GM20431 (cell line): ENCODE measurements around the gene MTA1.

Experiments
- in situ Hi-C: fragments of 300-500 bp; cut with MseI, MboI; formaldehyde crosslinking; loops from one replicate; pipeline ENCODE4 v1.15.0; 2020; ENCODE audit warnings: low sequenced_read_pairs; ENCODE audit not compliant: unreplicated experiment

The MTA1 gene

DNA sequence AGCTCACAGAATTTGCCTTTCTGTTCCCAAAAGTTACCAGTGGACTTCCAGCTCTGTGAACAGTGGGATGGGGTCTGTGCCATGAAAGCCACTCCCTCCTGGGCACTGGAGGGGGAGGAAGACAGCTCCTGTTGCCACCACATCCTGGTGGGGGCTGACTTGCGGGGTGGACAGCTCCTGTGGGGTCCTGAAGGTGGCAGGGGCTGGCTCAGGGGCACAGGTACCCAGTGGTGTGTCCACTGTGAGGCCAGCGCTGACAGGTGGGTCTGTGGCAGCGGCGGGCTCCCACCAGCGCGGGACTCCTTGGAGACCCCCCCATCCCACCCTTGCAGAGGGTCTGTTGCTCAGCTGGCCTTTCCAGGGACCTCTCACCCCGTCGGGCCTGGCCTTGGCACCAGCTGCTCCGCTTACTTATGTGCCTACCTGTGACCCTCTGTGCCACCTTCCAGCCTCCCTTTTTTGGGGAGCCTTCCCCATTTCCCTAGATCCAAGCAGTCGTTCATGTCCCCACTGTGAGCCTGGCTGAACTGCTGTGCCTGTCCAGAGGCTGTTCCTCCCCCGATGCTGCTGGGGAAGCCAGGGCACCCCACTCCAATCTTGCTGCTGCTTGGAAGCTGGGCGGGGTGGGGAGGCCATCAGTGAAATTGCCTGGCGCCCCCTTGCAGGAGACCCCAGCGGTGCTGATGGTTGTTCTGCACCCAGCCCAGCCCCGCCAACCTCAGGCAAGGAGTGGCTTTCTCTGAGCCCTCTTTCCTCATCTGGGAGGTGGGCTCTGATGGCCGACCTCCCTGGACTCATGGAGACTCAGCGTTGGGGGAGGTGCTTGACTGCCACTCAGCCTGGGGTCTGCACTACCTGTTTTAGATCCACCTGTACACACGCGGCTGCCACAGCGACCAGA, 73.6 kb downstream of the MTA1 start:
- in situ Hi-C loops, result no loop called here

DNA sequence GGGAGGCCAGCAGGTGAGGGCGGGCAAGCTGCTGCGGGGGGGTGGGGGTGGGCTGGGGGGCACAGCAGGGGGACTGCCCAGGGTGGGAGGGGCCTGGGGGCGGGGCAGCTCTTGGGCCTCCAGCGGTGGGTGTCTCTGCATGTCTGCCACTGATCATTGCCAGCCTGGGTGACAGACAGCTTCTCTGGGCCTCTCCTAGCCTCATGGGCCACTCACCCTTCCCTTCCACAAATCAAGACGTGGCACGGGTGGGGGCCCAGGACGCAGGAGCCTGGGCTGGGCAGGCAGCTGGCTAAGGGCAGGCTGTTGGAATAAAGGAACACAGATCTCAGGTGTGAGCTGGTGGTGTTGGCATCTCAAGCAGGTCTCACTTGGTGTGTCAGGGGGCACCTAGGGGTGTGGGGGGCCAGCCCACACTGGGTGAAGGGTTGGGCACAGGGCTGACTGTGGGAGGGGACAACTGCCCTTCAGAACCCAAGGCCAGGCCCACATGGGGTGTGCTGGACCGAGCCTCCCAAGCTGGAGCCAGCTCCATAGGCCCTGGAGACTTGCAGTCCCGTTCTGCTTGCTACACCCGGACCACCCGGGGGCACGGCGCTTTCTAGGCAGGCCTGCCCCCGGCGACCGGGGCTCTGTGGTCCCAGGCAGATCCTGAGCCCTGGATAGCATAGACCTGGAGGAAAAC, 74.4 kb downstream of the MTA1 start:
- in situ Hi-C loops, result no loop called here

DNA sequence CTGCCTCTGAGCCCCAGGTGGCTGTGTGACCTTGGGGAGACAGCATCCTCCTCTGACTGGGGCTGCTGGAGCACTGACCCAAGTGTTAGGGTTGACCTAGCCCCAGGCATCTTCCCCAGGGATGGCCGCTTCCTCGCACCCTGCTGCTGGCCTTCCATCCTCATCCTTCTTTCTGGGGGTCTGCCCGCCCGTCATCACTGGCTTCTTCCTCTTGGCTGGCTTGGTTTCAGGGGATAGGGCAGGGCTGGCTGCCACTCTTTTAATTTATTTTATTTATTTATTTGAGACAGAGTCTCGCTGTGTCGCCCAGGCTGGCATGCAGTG, 74.9 kb downstream of the MTA1 start:
- in situ Hi-C loops, result no loop called here

DNA sequence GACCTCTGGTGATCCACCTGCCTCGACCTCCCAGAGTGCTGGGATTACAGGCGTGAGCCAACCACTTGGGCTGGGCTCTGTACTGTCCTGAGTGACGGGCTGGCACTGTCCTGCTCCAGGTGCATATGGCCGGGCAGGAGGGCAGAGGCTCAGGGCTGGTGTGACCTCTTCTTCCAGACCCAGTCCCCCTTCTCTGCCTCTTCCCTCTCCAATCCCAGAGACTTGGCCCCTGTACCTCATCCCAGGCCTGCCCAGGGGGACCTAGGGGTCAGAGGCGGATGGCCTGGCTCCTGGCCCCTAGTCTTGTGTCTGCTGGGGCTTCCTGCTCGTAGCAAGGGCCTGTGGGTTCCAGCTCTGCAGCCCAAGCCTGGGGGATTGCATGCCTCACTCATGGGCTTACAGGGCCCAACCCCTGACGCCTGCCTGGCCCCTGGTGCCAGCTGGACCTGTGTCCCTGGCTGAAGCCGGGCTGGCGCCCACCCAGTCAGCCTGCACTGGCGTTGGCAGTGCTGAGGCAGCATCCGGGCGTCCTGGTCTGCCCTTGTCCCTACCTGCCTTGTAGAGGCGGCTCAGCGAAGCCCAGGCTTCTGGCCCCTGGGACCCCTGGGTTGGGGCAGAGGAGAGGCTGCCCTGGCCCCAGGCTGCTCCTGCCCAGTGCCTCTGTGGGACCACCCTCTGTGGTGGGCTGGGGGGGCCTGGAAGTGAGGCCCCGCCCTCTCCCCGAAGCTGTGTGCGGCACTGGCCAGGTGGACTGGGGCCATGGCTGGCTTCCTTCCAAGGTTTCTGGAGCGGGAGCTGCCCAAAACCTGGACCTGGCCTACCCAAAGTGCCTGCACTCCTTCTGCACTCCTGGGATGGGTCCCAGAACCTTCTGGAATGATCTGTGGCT, 75.7 kb downstream of the MTA1 start:
- in situ Hi-C loops, result no loop called here

DNA sequence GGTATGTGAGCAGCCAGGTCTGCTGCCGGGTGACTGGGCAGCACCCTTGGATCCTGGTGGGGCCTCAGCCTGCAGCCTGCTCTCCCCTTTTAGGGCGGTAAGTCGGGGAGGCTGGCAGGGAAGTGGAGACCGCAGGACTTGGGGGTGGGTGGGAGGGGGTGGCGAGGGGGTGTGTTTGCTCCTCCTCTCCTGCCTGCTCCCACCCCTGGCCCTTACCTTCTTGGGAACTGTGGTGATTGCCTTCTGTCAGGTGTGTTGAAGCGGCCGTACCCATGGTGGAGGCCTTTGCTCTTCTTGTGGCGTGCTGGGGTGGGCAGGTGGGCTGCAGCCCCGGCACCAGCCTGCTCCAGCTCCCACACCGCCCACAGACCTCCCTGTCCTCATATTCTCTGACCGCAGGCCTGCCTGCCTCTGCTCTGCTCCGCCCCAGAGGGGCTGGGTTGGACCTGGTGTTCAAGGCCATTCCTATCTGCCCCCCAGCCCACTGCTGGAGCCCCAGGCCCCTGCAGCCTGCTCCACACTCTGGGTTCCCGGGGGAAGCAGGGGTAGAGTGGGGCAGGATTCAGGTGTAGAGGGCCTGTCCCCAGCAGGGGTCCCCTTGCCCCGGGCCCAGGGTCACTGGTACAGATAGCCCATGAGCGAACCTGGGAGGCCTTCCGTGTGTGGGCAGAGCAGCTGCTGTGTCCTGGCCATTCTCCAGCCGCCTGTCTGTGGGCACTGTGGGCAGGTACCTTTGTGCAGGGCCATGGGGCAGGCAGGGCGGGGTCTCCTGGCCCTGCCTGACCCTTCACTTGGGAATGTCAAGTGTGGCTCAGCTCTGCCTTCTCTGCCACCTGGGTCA, 76.6 kb downstream of the MTA1 start:
- in situ Hi-C loops, result no loop called here

DNA sequence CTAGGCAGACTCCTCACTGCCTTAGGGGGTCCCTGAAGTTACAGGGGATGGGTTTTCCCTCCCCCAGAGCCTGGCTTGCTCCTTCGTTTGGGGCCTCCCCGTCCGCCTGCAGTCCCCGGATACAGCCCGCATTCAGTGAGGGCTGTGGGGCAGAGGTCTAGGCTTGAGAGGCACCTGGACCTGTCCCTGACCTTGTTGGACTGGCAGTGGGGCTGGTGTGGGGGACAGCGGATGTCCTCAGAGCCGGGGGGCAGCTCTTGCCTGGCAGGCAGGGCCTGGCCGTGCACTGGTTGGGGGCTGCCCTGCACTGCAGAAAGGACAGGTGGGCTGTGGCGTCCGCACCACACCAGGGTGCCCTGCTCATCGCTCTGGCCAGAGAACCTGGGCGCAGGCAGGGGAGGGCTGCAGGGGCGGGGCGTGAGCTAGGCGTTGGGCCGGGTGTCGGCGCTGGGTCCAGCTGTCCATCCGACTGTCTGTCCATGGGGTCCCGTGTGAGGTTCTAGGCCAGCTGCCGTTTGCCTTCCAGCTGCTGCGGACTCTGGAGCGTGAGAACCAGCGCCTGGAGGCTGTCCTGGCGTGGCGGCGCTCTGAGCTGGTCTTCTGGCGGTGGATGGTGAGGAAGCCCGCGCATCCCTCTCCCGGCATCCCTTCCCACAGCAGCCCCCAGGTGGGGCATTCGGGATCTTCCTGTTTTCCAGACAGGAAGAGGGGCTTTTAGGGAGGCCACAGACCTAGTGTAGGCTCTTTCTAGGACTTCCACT, 77.4 kb downstream of the MTA1 start:
- in situ Hi-C loops, result no loop called here

DNA sequence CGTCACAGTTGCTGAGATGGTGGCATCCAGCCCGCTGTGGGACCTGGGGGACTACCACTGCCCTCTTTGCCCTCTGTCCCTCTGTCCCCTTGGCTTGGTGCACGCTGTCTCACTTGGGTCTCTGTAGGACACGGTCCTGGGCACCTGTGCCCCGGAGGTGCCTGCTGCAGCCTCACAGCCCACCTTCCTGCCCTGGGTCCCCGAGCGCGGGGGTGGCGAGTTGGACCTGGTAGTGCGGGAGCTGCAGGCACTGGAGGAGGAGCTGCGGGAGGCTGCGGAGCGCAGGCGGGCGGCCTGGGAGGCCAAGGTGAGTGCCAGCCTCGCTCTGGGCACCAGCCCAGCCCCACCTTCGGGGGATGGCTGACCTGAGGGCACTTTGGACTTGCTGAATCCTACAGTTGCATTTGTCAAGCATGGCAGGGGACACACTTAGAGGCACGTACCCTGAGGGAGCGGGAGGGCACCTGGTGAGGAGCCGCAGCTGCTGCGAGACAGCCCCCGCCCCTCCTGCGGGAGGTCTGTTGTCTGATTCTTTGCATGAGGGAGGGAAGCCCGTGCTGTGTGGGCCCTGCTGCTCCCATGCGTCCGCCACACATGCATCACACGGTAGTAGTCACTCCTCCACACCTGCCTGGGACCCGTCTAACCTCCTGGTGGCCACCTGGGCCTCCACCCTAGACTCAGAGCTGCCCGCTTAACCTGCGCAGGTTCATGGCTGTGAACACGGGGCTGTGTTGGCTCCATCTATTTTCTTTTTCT, 78.2 kb downstream of the MTA1 start:
- in situ Hi-C loops, result no loop called here

DNA sequence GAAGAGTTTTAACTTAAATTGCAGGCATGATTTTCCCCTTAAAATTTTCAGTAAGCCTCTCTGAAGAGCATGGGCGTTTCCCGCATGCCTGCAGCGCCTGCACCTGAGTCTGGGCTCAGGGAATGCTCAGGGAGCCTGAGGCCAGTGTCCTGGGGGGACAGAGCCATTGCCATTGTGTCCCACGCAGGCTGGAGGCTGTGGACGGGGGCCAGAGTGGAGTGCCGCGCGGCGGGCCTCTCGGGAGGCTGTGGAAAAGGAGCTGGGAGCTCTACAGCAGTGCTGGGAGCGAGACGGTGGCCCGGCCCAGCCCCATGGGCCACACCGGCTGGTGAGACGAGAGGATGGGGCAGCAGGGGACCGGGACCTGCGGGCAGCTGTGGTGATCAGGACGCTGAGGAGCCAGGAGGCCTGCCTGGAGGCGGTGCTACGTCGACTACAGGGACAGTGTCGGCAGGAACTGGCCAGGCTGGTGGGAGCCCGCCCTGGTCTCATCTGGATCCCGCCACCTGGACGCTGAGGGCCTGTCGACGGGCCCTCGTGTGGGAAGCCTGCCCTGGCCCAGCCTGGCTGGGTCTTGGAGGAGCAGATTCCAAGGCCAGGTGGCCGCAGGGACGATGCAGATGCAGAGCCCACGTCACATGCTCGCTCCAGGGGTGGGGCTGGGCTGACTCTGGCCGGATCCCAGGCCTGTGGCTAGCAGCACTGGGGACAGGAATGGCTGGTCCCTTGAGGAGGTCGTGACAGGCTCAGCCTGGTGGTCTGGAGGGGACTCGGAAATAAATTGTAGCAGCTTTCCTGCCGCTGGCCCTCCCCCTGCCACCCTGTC, 79.0 kb downstream of the MTA1 start:
- in situ Hi-C loops, result no loop called here

DNA sequence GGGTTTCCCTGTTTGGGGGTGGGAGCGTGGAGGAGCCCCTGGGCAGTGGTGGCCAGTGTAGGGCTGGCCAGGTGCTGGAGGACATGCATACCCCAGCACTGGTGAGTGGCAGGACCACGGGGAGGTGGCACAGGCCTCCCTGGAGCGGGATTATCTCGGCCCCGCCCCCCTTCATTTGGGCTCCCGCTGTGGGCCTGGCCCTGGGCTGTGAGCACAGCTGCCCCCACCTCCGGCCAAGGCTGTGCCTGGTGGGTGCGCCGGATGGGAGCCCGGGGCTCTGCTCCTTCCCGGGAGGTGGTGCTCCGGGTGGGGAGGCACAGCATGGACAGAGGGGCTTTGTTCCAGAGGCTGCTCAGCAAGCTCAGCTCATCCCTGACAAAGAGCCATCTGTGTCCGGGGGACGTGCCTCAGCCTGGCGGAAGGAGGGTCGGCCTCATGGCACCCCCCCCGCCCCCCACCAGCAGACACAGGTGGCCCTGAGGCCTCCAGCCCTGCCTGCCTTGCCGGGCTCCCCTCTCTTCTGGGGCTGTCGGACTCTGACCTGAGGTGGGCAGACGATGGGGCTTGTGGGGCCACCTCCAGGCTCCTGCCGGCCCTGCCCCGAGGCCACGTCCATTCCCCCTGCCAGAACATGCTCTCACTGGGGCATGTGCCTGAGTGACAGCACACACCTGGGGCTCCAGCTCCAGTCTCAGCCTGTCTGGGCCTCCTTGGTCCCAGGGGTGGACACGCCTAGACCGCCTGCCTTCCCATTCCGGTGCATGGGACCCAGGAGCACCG, 79.8 kb downstream of the MTA1 start:
- in situ Hi-C loops, result no loop called here

DNA sequence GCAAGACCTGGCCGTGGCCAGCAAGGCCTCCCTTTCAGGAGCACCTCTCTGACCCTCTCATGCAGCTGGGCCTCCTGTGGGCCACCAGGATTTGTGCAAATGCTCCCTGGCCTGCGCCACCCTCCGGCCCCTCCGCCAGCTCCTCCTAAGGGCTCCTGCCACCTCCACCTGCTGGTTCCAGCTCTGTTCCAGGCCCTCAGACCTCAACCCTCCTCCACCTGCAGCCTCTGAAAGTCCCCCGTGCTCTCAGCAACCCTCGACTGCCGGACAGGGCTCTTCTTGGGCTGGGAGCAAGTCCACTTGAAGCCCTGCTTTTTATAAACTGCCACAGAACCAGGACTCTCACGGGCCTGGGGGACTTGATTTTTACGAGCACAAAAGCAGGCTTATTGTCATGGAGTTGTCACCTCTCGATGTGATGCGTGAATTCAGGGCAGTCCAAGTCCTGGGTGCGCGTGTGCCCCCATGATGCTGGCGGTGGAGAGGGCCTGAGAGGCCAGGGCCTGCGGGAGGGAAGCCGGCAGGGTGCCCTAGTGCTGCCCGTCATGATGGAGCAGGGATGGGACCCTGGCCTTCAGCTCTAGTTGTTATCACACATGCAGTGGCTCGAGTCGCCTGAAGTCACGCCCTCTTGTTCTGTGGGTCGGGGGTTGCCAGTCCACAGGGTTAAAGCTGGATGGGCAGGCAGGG, 80.6 kb downstream of the MTA1 start:
- in situ Hi-C loops, result no loop called here

DNA sequence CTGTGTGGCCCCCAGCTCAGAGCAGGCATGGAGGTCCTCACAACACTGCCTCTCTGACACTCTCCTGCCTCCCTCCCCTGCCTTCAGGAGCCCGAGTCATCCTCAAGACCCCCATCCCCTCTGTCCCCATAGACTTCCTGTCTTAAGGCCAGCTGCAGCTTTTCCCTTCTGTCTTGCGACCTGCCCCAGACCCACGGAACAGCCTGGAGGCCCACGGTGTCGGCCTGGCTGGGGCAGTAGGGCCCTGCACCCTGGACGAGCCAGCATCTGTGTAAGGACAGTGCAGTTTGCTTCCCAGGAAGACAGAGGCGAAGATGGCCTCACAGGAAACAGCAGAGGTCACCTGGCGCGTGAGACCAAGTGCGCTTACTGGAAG, 81.1 kb downstream of the MTA1 start:
- in situ Hi-C loops, result no loop called here

DNA sequence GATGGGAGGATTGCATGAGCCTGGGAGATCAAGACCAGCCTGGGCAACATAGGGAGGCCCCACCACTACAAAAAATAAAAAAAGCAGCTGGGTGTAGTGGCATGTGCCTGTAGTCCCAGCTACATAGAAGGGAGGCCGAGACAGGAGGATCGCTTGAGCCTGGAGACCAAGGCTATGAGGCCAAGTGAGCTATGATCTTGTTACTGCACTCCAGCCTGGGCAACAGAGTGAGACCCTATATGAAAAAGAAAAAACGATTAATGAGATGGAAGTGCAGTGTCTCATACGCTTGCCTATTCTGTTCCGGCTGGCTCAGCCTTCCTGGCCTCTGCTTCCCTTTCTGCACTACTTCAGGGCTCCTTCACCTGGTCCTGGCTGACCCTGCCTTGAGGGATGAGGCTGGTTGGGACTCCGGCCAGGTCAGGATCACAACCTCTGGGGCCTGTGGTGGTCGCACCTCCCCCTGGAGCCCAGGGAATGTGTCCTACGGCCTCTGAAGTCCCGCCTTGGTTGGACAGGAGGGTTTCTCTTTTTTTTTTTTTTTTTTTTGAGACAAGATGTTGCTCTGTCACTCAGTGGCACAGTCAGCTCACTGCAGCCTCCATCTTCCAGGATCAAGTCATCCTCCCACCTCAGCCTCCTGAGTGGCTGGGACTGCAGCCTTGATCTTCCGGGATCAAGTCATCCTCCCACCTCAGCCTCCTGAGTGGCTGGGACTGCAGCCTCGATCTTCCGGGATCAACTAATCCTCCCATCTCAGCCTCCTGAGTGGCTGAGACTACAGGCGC, 82.1 kb downstream of the MTA1 start:
- in situ Hi-C loops, result no loop called here

DNA sequence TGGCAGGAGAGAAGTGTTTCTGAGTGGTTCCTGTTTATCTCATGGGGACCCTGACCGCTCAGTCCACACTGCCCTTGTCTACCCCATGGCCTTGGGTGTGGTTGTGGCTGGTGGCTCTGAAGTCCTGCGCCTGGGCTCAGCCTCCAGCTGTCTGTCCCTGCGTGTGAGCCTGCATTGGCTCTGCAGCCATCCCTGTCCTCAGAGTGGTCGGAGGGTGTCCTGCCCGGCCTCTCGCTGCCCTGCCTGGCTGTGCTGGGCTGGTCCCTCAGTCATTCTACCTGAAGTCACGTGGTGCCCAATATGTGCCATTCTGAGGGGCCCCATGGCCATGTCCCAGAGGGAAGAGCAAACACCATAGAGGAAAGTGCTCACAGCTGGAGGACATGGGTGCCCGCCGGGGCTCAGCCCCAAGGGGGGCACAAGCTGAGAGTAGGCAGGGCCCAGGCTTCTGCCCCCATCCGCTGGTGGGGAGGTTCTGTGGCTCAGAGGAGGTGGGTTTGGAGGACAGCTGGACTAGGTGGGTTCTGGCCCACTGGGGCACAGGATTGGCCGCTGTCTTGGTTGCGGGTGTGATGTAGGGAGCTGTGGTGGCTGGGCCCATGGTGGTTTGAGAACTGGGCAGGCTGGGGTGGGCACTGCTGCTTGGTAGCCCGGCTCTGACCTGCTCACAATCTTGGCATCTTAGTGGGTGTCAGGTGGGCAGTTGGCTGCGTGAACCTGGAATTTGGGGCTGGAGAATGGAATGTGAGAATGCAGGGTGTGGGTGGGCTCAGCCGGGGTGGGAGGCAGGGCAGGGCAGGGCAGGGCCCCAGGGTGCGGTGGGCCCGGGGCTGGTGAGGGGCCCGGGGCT, 83.0 kb downstream of the MTA1 start:
- in situ Hi-C loops, result no loop called here

DNA sequence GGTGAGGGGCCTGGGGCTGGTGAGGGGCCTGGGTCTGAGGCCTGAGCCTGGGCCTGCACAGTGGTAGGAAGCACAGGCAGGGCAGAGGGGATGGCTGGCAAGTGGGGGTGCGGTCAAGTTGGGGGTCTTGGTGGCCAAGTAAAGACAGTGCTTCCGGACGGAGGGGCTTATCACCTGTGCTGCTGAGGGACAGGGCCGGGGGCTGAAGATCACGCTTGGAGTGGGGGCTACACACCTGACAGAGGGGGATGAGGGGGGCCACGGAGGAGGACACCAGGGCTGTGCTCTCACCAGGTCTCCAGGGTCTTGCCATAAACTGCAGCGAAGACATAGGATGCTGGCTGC, 83.6 kb downstream of the MTA1 start:
- in situ Hi-C loops, result no loop called here
